T-cell (primary cell): Measurements from ENCODE around the gene WDR18. TPM values are rescaled to one million over a fixed set of nuclear protein-coding genes. Genes with fewer than 3 reads are reported as not detected.

ENCODE experiments used
- ATAC-seq, 4 experiments: fragments of 200-7000 bp in 3 of 4; fragments of 150-1000 bp in 1 of 4; cut with Tn5 transposase; replicated peaks in 1 of 4; 1 replicate in 3 of 4; 2 replicates in 1 of 4; pipeline ENCODE4 v1.10.0; 2021; ENCODE audit warnings: moderate library complexity in 3 of 4, mild to moderate bottlenecking in 2 of 4, moderate number of reproducible peaks in 1 of 4
- CTCF ChIA-PET, 2 donors: fragments of 300-600 bp; sonication (Branson Sonifier 250); formaldehyde crosslinking; loops; one replicate each; lab custom pipeline; 2022; ENCODE audit warnings: antibody characterized with exemption in 2 of 2; lab: Charles Lee
- POLR2A ChIA-PET, 2 donors: fragments of 300-600 bp; sonication (Branson Sonifier 250); formaldehyde crosslinking; loops; one replicate each; lab custom pipeline; 2022; ENCODE audit warnings: antibody characterized with exemption in 2 of 2; lab: Charles Lee
- DNase-seq, 35 experiments: peaks; one replicate each; pipeline versions ENCODE4 v3.0.0 to v3.0.0-alpha.2; 2013 to 2023
- H3K27ac ChIP-seq: one replicate; pipeline ENCODE4 v1.5.1; 2013; ENCODE audit warnings: low read length
- H3K27me3 ChIP-seq, 2 experiments: replicated peaks in 1 of 2; 1 replicate in 1 of 2; 2 replicates in 1 of 2; pipeline versions ENCODE4 v1.6.1 to v1.7.0; 2013; ENCODE audit warnings: low read length in 1 of 2, mixed read lengths in 1 of 2; ENCODE audit not compliant: control insufficient read depth in 2 of 2, insufficient read depth in 2 of 2; ENCODE audit errors: extremely low read depth in 1 of 2
- H3K36me3 ChIP-seq, 2 donors: 1 replicate in 1 of 2; 2 replicates in 1 of 2; pipeline versions ENCODE4 v1.6.1 to v1.7.0; 2013; ENCODE audit warnings: low read length in 1 of 2; ENCODE audit not compliant: control insufficient read depth in 2 of 2, insufficient read depth in 1 of 2; ENCODE audit errors: extremely low read depth in 1 of 2
- H3K4me1 ChIP-seq, 2 experiments: 1 replicate in 1 of 2; 2 replicates in 1 of 2; pipeline versions ENCODE4 v1.6.1 to v1.7.0; 2013; ENCODE audit warnings: low read length in 2 of 2, mixed read lengths in 1 of 2; ENCODE audit not compliant: insufficient read depth in 2 of 2, control insufficient read depth in 1 of 2; ENCODE audit errors: extremely low read depth in 1 of 2
- H3K4me3 ChIP-seq, 2 donors: 1 replicate in 1 of 2; 2 replicates in 1 of 2; pipeline versions ENCODE4 v1.5.1 to v1.7.0; 2013; ENCODE audit warnings: mild to moderate bottlenecking in 2 of 2, low read length in 1 of 2, moderate library complexity in 1 of 2; ENCODE audit not compliant: control insufficient read depth in 1 of 2; ENCODE audit errors: extremely low read depth in 1 of 2
- H3K9me3 ChIP-seq: 2 replicates; pipeline ENCODE4 v1.7.0; 2013
- H3K27ac Mint-ChIP-seq, 2 donors: one replicate each; pipeline ENCODE4 v1.8.0; 2020 to 2021; ENCODE audit warnings: mild to moderate bottlenecking in 2 of 2, mixed read lengths in 2 of 2
- H3K27me3 Mint-ChIP-seq, 2 donors: one replicate each; pipeline ENCODE4 v1.8.0; 2021 to 2022; ENCODE audit warnings: mixed read lengths in 2 of 2
- H3K36me3 Mint-ChIP-seq: one replicate; pipeline ENCODE4 v1.8.0; 2021; ENCODE audit warnings: mixed read lengths
- H3K4me1 Mint-ChIP-seq, 3 donors: one replicate each; pipeline ENCODE4 v1.8.0; 2020 to 2022; ENCODE audit warnings: mixed read lengths in 3 of 3, mild to moderate bottlenecking in 1 of 3
- H3K4me3 Mint-ChIP-seq, 3 donors: one replicate each; pipeline ENCODE4 v1.8.0; 2020 to 2022; ENCODE audit warnings: mild to moderate bottlenecking in 3 of 3, mixed read lengths in 3 of 3, moderate library complexity in 3 of 3
- H3K9me3 Mint-ChIP-seq, 3 donors: one replicate each; pipeline ENCODE4 v1.8.0; 2020 to 2022; ENCODE audit warnings: mixed read lengths in 3 of 3
- WGBS: methylation state at CpG from one replicate; pipeline ENCODE4 v1.1.5; 2013; ENCODE audit warnings: missing lambda C conversion rate; ENCODE audit not compliant: insufficient coverage; 5-methylcytosine and 5-hydroxymethylcytosine counted together
- total RNA-seq, 35 experiments: library from RNA in 6 of 35; stranded (reverse) in 6 of 35; fragments of 120-200 nt in 1 of 35; gene quantifications; one replicate each; pipeline versions ENCODE4 v1.2.1 to v1.2.4 and lab custom pipeline; 2013 to 2026

The WDR18 gene
- total RNA-seq, 5 donors from 2014 or later (not counting 1 experiment from before 2014, with no cell fraction given), result 24.6 to 65.9 (median 53.5) TPM

- Mint-ChIP-seq H3K4me1 (no peaks in the 10 kb centered on the region), H3K9me3 (no peaks in the 10 kb centered on the region), H3K27me3 (no peaks in the 10 kb centered on the region), H3K27ac (no peak overlapping the region), H3K36me3 (no peaks in the 10 kb centered on the region), H3K4me3 (no peak overlapping the region)
- ChIA-PET CTCF (no interaction called here), POLR2A (no interaction called here)
- Histone ChIP-seq H3K27me3 (peaks cover 0 to 6% of the 10 kb centered on the region in 2 experiments), H3K36me3 (peaks cover 14 to 23% of the 10 kb centered on the region in 2 donors), H3K4me3 (no peak overlapping the region), H3K9me3 (no peaks in the 10 kb centered on the region), H3K4me1 (no peaks in the 10 kb centered on the region), H3K27ac (no peak overlapping the region)
- ATAC-seq, result no peak
- DNase-seq, result no peak
- WGBS, result 93% methylated on average over 27 of the region's 45 CpGs
Observed at GRCh38 chr19:1008268-1009040, 24.3 kb downstream of the WDR18 start.

- Mint-ChIP-seq H3K9me3 (no peaks in the 10 kb centered on the region), H3K27me3 (no peaks in the 10 kb centered on the region), H3K4me3 (no peak overlapping the region), H3K4me1 (peaks cover 0 to 2% (median 2%) of the 10 kb centered on the region in 3 donors), H3K36me3 (no peaks in the 10 kb centered on the region), H3K27ac (no peak overlapping the region)
- Histone ChIP-seq H3K9me3 (no peaks in the 10 kb centered on the region), H3K4me3 (no peak overlapping the region), H3K27me3 (no peaks in the 10 kb centered on the region), H3K36me3 (peaks cover 19 to 31% of the 10 kb centered on the region in 2 donors), H3K27ac (no peak overlapping the region), H3K4me1 (peaks cover 0 to 5% of the 10 kb centered on the region in 2 experiments)
- ChIA-PET CTCF (no interaction called here), POLR2A (no interaction called here)
- DNase-seq, result no peak
- 92% methylated on average over 72 of the region's 92 CpGs for WGBS
- peak in 1 of 4 experiments; percentile 3 for ATAC-seq
Observed at GRCh38 chr19:1009041-1009980, 25.2 kb downstream of the WDR18 start.

- POLR2A ChIA-PET, result no interaction called here
- no peak for ATAC-seq
- H3K36me3 Mint-ChIP-seq, result no peaks in the 10 kb centered on the region
Observed at GRCh38 chr19:1009981-1010538, 25.9 kb downstream of the WDR18 start.

GRCh38 chr19:1010586-1011510 lies 26.7 kb downstream of the WDR18 start:
- ChIA-PET CTCF (no interaction called here), POLR2A (no interaction called here)
- H3K27ac ChIP-seq, result no peak overlapping the region
- Mint-ChIP-seq H3K36me3 (no peaks in the 10 kb centered on the region), H3K27ac (no peak overlapping the region), H3K27me3 (no peaks in the 10 kb centered on the region), H3K9me3 (no peaks in the 10 kb centered on the region), H3K4me1 (peaks cover 0 to 7% (median 6%) of the 10 kb centered on the region in 3 donors), H3K4me3 (no peak overlapping the region)
- H3K9me3 ChIP-seq, result no peaks in the 10 kb centered on the region
- no peak for DNase-seq
- H3K36me3 ChIP-seq, result peaks cover 19 to 33% of the 10 kb centered on the region in 2 donors
- no peak overlapping the region for H3K4me3 ChIP-seq
- no peak for ATAC-seq
- peaks cover 0 to 20% of the 10 kb centered on the region in 2 experiments for H3K4me1 ChIP-seq
- 95% methylated on average over 39 of the region's 56 CpGs for WGBS
- H3K27me3 ChIP-seq, result no peaks in the 10 kb centered on the region

More at GRCh38 chr19:1009981-1010538, 25.9 kb downstream of the WDR18 start:
- Histone ChIP-seq H3K4me1 (peaks cover 0 to 12% of the 10 kb centered on the region in 2 experiments), H3K27ac (no peak overlapping the region), H3K27me3 (no peaks in the 10 kb centered on the region), H3K36me3 (peaks cover 19 to 31% of the 10 kb centered on the region in 2 donors), H3K4me3 (no peak overlapping the region), H3K9me3 (no peaks in the 10 kb centered on the region)
- H3K9me3 Mint-ChIP-seq, result no peaks in the 10 kb centered on the region
- 96% methylated on average over 24 of the region's 29 CpGs for WGBS
- H3K4me1 Mint-ChIP-seq, result peaks cover 0 to 2% (median 2%) of the 10 kb centered on the region in 3 donors
- no peak for DNase-seq
- CTCF ChIA-PET, result no interaction called here
- no peak overlapping the region for H3K4me3 Mint-ChIP-seq
- no peak overlapping the region for H3K27ac Mint-ChIP-seq
- no peaks in the 10 kb centered on the region for H3K27me3 Mint-ChIP-seq

GRCh38 chr19:1011831-1012333 lies 27.7 kb downstream of the WDR18 start:
- H3K9me3 Mint-ChIP-seq, result no peaks in the 10 kb centered on the region
- POLR2A ChIA-PET, result no interaction called here
- H3K4me1 Mint-ChIP-seq, result peaks cover 2 to 15% (median 15%) of the 10 kb centered on the region in 3 donors
- no peak overlapping the region for H3K4me3 Mint-ChIP-seq
- H3K27me3 ChIP-seq, result no peaks in the 10 kb centered on the region
- WGBS, result 98% methylated on average over 36 of the region's 36 CpGs
- H3K9me3 ChIP-seq, result no peaks in the 10 kb centered on the region
- no peak overlapping the region for H3K4me3 ChIP-seq
- ATAC-seq, result no peak
- peaks cover 0 to 30% of the 10 kb centered on the region in 2 experiments for H3K4me1 ChIP-seq
- no peak overlapping the region for H3K27ac ChIP-seq
- H3K36me3 Mint-ChIP-seq, result no peaks in the 10 kb centered on the region
- no peaks in the 10 kb centered on the region for H3K27me3 Mint-ChIP-seq
- CTCF ChIA-PET, result no interaction called here
- peaks cover 19 to 40% of the 10 kb centered on the region in 2 donors for H3K36me3 ChIP-seq
- no peak for DNase-seq
- H3K27ac Mint-ChIP-seq, result no peak overlapping the region
